Subcutaneous adipose tissue (tissue), 4 donors: Measurements from ENCODE around the gene OCA2. TPM values are rescaled to one million over a fixed set of nuclear protein-coding genes. Genes with fewer than 3 reads are reported as not detected.

Source experiments
- total RNA-seq, 4 donors: library from RNA; depleted of rRNA; stranded (reverse); fragments of >200 nt; gene quantifications; one replicate each; pipeline ENCODE4 v1.1.0, GENCODE V29; 2016
- TF ChIP-seq, protein P1 (sequence below): fragments of 450-650 bp; IDR thresholded peaks from one replicate; pipeline ENCODE4 v1.5.1; 2016; ENCODE audit warnings: low read depth, mild to moderate bottlenecking, control low read depth, antibody characterized with exemption, moderate library complexity

Gene OCA2
- total RNA-seq, 4 donors from 2014 or later, result 1.1 TPM; not detected in 3

DNA sequence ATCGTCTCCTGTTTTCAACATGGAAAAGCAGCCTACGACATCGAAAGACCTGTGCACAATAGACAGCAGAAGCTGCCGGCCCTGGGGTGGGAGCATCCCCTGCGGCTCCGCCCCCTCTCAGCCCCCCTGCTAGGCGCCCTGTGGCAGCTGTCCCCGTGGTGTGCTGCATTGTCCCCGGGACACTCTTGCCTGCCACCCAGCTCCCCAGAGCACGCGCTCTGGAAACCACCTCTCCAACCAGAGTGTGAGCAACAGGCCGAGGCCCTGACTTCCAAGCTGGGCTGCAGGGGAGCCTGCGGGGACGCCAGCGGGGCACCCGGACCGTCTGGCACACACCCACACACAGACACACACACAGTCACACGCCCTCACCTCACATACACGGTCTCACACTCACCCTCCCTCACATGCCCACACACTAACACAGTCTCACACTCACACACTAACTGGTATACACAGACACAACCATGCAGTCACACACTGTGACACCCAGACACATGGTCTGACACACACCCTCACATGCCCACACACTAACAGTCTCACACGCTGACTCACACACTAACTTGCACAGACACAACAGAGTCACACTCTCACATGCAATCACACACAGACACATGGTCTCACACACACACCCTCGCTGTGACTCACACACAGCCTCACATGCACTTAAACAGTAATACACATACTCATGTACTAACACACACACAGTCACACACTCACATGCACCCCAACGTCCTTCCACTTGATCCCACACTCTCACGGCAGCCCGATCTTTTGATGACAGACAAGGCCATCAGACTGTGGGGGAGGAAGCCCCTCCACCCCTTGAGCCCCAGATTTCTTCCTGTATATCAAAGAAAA lies 94.7 kb downstream of the OCA2 start:
- TF ChIP-seq, protein P1, sequence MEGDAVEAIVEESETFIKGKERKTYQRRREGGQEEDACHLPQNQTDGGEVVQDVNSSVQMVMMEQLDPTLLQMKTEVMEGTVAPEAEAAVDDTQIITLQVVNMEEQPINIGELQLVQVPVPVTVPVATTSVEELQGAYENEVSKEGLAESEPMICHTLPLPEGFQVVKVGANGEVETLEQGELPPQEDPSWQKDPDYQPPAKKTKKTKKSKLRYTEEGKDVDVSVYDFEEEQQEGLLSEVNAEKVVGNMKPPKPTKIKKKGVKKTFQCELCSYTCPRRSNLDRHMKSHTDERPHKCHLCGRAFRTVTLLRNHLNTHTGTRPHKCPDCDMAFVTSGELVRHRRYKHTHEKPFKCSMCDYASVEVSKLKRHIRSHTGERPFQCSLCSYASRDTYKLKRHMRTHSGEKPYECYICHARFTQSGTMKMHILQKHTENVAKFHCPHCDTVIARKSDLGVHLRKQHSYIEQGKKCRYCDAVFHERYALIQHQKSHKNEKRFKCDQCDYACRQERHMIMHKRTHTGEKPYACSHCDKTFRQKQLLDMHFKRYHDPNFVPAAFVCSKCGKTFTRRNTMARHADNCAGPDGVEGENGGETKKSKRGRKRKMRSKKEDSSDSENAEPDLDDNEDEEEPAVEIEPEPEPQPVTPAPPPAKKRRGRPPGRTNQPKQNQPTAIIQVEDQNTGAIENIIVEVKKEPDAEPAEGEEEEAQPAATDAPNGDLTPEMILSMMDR, result no peak

DNA sequence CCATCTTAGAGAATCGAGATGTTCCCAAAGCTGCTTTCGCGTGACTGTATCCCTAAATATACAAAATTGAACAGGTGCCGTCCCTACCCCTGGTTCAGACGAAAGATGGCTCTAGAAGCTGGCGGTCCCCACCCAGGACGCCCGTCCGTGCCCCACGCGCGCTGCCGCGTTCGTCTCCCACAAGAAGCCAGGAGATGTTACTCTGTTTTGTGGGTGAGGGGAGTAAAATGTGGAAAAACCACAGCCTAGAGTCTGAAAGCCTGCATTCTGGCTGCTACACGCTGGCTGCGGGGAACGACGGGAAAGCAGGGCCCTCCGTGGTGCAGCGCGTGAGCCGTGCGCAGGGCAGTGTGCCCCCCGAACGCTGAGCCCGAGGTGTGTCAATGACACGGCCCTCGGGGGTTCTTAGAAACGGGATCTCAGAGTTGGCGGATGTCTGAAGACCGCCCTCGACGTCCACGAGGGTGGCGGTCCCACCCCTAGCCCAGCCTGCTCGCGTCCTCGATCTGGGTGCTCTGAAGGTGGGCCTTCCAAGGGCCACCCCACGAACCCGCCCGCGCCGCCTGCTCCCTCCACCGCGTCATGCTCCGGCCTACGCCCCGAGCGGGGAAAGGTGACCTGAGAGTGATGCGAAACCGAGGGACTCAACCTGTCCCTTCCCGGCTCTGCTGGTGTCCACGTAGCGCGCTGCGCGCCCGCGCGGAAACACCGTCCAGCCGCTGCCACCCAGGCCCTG lies 95.6 kb downstream of the OCA2 start:
- TF ChIP-seq, protein P1, result no peak

DNA sequence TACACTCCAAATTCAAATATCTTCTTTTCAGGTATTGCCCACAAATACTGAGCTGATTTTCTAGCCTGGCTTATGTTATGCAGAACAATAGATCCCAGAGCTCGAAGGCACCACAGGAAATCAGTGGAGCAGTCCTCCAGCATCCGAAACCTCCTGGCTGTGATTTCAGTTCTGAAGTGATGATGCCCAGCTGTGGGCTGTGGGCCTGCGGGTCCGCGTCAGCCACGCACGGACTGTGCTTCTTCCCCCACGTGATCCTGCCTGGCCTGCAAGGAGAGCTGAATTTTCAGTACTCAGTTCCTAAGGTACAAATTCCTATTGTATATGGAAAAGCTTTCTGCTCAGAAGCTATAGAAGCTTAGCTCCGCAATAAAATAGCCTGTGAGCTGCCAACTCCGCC lies 96.2 kb downstream of the OCA2 start:
- TF ChIP-seq, protein P1, result no peak

DNA sequence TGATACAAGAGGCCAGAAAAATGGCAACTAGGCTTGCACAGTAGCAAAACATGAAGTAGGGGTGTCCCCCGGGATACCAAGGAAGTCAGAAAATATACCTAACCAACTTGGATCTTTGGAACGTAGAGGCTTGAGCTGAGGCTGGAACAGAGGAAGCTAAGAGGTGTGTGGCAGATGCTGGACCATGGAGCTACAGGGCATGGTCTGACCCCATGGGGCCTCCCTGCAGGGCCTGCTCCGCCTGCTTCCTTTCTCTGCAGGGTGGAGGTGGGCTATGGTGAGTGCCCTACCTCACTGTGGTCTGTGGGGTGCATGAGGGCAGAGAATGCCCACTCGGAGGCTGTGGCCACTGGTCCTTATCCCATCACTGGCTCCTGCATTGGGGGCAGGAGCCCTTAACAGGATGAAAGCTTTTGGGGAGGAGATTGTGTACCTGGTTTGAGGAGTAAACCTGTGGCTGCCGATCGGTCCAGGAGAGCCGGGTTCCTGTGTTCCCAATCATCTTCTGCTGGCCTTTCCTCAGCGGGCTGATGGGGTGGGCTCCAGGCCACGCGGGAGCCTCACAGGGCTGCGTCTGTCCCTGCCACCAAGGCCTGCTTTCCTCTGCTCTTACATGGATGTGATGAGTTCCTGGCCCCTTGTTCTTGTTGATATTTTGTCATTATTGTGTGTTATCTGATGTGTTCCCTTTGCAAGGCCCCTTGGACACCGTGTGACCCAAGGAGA lies 96.8 kb downstream of the OCA2 start:
- TF ChIP-seq, protein P1, result no peak

DNA sequence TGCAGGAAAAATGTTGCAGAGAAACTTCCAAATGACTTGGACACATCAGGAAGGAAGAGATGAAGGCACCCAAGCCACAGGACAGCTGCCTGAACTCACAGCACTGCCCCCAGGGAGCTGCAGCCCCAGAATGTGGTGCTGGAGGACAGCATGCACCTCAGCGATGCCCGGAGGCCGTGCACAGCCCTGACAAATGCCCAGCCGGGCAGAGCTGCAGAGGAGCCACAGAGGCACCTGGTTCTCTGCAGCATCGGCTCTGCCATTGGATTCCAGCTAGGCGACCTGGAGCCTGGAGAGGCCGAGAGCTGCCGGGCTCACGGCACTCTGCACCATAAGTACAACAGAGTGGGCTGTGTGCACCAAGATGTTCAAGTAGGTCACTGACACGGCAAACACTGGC lies 97.5 kb downstream of the OCA2 start:
- TF ChIP-seq, protein P1, result no peak

DNA sequence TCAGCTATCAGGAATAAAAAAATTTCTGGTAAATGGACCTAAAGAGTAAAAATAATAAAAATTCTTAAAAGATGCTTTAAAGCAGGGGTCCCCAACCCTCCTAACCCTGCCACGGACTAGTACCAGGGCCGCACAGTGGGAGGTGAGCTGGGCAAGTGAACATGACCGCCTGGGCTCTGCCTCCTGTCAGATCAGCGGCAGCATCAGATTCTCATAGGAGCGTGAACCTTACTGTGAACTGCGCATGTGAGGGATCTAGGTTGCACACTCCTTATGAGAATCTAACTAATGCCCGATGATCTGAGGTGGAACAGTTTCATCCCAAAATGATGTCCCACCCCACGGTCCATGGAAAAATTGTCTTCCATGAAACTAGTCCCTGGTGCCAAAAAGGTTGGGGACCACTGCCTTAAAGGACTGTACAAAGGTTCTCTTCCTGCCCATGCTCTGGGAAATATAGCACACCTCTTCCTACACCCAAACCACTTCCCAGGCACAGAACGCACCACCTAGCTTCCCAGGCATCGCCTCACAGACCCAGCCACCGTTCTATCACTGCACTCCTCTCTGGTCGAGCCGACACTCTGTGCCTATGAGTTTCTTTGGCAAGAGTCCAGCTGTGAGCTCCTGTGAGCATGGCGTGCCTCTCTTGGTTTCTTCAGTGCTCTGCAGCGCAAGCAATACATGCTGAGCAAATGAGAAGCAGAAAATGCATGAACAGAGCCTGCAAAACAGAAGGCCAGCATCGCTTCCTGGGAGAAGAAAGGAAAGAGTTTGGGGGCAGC lies 104.9 kb downstream of the OCA2 start:
- TF ChIP-seq, protein P1, result no peak
